D721Med (cell line): ENCODE measurements around the gene GALNT14.

Experiments
- DNase-seq: peaks from one replicate; pipeline ENCODE4 v3.0.0; 2011; ENCODE audit warnings: low spot score; ENCODE audit not compliant: insufficient read length
- FAIRE-seq: peaks from 2 replicates; lab custom pipeline; 2011; peaks lifted over from hg19 to GRCh38; lab: Jason Lieb, UNC
- TF ChIP-seq, protein P1 (sequence below): IDR thresholded peaks from 2 replicates; pipeline ENCODE4 v1.5.1; 2012; ENCODE audit warnings: mild to moderate bottlenecking, control low read depth; ENCODE audit not compliant: insufficient read depth; ENCODE audit errors: missing control alignments

GALNT14 gene

DNA sequence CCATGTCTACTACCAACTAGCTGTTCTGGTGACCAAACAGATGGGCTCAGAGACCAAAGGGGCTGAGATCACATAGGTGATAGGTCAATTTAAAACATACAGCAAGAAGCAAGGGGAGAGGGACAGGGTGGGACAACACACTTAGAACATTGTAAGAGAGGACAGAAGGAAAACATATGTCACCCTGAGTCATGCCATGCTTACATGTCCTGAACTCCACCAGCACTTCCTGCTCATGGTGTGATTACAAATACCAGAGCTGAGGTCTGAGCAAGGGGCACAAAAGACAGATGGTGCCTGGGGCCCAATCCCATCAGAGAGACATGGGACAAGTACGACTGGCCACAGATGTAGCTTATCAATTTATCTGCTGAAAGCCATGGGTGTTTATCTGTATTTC is 28.7 kb upstream of the GALNT14 start:
- DNase-seq (no peak), FAIRE-seq (no peak)
- TF ChIP-seq, protein P1, sequence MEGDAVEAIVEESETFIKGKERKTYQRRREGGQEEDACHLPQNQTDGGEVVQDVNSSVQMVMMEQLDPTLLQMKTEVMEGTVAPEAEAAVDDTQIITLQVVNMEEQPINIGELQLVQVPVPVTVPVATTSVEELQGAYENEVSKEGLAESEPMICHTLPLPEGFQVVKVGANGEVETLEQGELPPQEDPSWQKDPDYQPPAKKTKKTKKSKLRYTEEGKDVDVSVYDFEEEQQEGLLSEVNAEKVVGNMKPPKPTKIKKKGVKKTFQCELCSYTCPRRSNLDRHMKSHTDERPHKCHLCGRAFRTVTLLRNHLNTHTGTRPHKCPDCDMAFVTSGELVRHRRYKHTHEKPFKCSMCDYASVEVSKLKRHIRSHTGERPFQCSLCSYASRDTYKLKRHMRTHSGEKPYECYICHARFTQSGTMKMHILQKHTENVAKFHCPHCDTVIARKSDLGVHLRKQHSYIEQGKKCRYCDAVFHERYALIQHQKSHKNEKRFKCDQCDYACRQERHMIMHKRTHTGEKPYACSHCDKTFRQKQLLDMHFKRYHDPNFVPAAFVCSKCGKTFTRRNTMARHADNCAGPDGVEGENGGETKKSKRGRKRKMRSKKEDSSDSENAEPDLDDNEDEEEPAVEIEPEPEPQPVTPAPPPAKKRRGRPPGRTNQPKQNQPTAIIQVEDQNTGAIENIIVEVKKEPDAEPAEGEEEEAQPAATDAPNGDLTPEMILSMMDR, result no peak

DNA sequence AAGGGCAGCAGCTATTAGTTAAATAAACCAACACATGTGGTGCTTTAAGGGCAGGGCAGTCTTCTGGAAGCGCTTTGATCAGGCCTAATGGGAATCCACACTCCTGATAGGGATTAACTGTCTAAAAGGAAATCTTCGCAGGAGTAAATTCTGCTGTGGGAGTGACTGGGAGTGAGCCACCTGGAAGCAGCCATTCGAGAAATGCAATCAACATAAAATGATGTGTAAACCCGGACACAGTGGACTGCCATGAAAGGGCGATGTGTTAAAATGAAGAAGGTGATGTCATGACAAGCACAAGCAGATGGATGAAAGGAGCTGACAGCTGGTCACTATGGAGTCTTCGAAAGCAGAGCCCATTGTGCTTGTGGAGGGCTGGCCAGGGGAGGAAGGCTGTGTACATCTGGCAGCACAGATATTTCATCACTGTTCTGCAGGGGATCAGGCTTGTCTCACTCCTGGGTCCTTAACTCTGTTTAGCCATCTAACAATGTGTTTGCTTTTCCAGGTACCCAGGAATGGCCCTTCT is 24.8 kb upstream of the GALNT14 start:
- FAIRE-seq (no peak), DNase-seq (no peak)
- TF ChIP-seq, protein P1, result no peak

DNA sequence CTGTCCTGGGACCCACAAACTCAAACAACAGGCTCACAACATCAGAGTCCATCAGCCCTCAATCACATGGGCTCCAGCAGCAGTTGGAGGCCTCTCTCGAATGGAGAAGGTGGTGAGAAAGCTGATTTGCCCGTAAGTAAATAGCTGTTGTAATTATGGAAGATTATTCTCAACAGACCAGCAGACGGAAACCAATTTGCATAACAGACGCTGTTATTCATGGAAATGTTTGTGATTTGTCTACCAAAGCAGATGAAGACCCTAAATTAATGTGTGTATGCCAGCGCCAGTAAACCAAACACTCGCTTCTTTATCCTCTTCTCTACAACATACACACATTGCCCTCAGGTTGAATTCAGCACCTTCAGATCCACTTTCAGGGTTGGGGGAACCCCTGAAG is 23.4 kb upstream of the GALNT14 start:
- TF ChIP-seq, protein P1, result no peak
- DNase-seq (no peak), FAIRE-seq (no peak)

DNA sequence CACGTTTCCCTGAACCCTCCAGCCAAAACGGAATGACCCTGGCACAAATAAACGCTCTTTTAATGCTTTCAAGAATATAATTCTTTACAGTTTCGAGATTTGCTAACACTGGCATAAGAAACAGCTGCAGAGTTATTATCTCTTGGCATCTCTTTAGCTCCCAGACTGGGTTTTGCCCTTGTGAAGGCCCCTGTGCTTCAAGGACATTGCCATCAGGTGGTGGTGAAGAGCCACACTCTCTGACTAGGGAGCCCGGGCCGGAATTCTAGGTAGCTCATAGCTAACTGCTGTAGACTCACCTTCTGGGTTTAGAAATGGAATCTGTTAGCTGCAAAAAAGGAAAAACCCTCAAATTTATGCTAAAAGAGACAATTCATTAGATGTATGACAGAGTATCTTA is 13.3 kb upstream of the GALNT14 start:
- TF ChIP-seq, protein P1, result peak; percentile 20
- DNase-seq (no peak), FAIRE-seq (no peak)

DNA sequence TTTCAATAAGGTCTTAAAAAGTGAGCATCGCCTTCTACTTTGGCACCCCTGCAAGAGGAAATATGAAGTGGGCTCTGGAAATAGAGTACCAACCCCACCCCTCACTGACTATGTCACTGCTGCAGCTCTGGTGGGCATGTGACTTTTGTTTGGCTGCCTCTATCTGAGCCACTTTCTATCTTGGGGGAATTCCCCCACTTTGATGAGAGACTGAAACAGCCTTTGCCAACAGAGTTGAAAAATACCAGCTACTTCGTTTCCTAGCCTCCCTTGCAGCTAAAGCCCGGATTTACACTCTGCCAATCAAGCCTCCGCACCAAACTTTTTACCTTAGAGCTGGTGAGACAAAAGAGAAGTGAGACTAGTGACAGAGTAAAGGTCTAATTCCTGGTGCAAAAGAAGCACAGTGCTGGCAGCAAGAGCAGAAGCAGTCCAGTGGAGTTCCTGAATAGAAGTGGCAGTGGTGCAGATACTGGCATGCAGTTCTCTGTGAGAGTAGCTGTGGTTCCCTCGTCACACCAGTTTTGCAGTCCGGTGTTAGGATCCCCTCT is 12.0 kb upstream of the GALNT14 start:
- FAIRE-seq (no peak), DNase-seq (no peak)
- TF ChIP-seq, protein P1, result no peak

DNA sequence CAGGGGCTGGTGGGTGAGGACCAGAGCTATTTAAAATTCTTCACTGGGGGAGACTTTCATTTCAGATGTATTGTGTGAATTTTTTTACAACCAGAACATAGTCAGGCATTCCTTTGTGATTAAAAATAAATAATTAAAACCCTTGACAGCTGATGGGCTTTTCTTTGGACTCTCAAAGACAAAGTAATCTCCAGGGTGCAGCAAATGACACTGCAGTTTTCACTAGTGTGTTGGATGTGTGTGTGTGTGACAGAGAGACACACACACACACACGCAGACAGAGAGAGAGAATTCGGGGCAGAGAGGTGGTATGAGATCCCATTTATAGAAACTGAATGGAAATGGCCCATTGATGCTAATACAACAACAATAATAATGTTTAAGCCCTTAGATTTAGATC is 10.3 kb upstream of the GALNT14 start:
- FAIRE-seq, result no peak
- DNase-seq, result no peak
- TF ChIP-seq, protein P1, result no peak

DNA sequence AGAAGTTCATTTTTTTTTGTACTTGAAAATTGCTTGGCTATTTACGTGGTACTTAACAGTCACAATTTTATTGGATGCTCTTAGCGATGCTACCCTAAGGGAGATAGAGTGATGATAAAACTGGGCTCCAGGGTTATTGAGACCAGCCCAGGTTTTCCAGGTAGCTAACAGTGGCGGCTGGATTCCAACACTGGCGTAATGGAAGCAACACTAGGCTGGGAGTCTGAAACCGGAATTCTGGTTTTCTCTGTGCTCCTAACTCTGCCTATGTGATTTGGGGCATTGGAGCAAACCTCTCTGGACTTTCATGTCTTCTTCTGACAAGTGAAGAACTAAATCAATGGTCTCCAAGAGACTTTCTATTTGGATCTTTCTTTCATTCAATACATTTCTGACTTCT is 9.4 kb upstream of the GALNT14 start:
- no peak for FAIRE-seq
- no peak for DNase-seq
- TF ChIP-seq, protein P1, result no peak
